Activated T-helper 17 cell treated with anti-CD3 and anti-CD28 coated beads, Interleukin-2, amount 50 U/mL, for 72 hours (primary cell): ENCODE data around the gene TC2N. TPM values are rescaled to one million over a fixed set of nuclear protein-coding genes. Genes with fewer than 3 reads are reported as not detected.
"Not testable (repeated sequence)": the region's sequence is repeated elsewhere in the genome, so short reads cannot be mapped to it uniquely, and the experiment has no call there.

ENCODE experiments used
- ATAC-seq: fragments of 150-1000 bp; cut with Tn5 transposase; replicated peaks from 2 replicates; pipeline ENCODE4 v1.10.0; 2021; ENCODE audit warnings: mild to moderate bottlenecking, moderate library complexity
- H3K27ac Mint-ChIP-seq: one replicate; pipeline ENCODE4 v1.8.0; 2022; ENCODE audit warnings: mixed read lengths
- H3K27me3 Mint-ChIP-seq: one replicate; pipeline ENCODE4 v1.8.0; 2022; ENCODE audit warnings: mixed read lengths
- H3K36me3 Mint-ChIP-seq: one replicate; pipeline ENCODE4 v1.8.0; 2022; ENCODE audit warnings: low read depth, mild to moderate bottlenecking, mixed read lengths
- H3K4me1 Mint-ChIP-seq: one replicate; pipeline ENCODE4 v1.8.0; 2022; ENCODE audit warnings: mixed read lengths
- H3K4me3 Mint-ChIP-seq: one replicate; pipeline ENCODE4 v1.8.0; 2022; ENCODE audit warnings: mild to moderate bottlenecking, mixed read lengths
- H3K9me3 Mint-ChIP-seq: one replicate; pipeline ENCODE4 v1.8.0; 2022; ENCODE audit warnings: mixed read lengths
- total RNA-seq, 2 donors: library from RNA; stranded (reverse); gene quantifications; one replicate each; pipeline ENCODE4 v1.2.3, GENCODE V29; 2022

Gene TC2N
- total RNA-seq, 2 donors from 2014 or later, result 39.2 to 81.2 TPM

DNA sequence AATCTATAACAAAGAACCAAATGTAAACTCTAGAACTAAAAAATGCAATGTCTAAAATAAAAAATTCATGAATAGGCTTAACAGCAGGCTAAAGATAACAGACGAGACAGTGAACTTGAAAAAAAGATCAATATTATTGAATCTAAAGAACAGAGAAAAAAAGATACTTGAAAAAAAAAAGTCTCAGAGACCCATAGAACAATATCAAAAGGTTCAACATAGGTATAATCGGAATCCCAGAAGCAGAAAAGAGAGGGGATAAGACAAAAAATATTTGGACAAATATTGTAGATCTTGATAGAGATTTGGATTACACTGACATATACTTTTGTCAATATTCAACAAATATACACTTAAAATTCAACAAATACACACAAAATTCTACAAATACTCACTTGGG, 56.6 kb downstream of the TC2N start:
- Mint-ChIP-seq H3K4me3 (no peak overlapping the region), H3K27ac (no peak overlapping the region), H3K9me3 (peaks cover 13% of the 10 kb centered on the region), H3K4me1 (peaks cover 24% of the 10 kb centered on the region), H3K27me3 (no peaks in the 10 kb centered on the region), H3K36me3 (peaks cover 89% of the 10 kb centered on the region)
- no peak for ATAC-seq

DNA sequence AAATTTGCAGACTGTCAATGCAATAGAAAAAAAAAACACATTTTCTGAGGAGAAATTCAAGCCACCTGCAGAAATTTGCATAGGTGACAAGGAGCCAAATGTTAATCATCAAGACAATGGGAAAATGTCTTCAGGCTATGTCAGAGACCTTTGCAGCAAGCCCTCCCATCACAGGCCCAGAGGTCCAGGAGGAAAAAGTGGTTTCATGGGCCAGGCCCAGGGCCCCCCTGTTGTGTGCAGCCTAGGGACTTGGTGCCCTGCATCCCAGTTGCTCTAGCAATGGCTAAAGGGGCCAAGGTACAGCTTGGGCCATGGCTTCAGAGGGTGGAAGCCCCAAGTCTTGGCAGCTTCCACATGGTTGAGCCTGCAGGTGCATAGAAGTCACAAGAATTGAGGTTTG, 60.6 kb downstream of the TC2N start:
- Mint-ChIP-seq H3K4me1 (peaks cover 10% of the 10 kb centered on the region), H3K9me3 (peaks cover 13% of the 10 kb centered on the region), H3K36me3 (peaks cover 85% of the 10 kb centered on the region), H3K27me3 (no peaks in the 10 kb centered on the region), H3K27ac (no peak overlapping the region), H3K4me3 (no peak overlapping the region)
- no peak for ATAC-seq

DNA sequence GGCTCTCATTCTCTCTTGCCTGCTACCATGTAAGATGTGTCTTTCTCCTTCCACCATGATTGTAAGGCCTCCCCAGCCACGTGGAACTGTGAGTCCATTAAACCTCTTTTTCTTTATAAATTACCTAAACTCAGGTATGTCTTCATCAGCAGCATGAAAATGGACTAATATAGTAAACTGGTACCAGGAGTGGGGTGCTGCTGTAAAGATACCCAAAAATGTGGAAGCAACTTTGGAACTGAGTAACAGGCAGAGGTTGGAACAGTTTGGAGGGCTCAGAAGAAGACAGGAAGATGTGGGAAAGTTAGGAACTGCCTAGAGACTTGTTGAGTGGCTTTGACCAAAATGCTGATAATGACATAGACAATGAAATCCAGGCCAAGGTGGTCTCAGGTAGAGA, 61.2 kb downstream of the TC2N start:
- Mint-ChIP-seq H3K27ac (peak overlapping the region; percentile 14), H3K9me3 (peaks cover 13% of the 10 kb centered on the region), H3K36me3 (peaks cover 85% of the 10 kb centered on the region)
- not testable (repeated sequence) for H3K27me3 Mint-ChIP-seq, H3K4me1 Mint-ChIP-seq, H3K4me3 Mint-ChIP-seq, ATAC-seq

DNA sequence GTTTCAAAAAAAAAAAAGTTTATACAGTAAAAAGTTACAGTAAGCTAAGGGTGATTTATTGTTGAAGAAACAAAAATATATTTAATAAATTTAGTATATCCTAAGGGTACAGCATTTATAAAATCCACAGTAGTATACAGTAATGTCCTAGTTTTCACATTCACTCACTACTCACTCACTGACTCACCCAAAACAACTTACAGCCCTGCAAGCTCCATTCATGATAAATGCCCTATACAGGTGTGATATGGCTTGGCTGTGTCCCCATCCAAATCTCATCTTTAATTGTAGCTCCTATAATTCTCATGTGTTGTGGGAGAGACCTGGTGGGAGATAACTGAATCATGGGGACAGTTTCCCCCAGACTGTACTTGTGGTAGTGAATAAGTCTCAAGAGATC, 61.7 kb downstream of the TC2N start:
- ATAC-seq, result peak; percentile 78
- Mint-ChIP-seq H3K4me3 (no peak overlapping the region), H3K4me1 (peaks cover 10% of the 10 kb centered on the region), H3K27me3 (no peaks in the 10 kb centered on the region), H3K27ac (peak overlapping the region; percentile 14), H3K36me3 (peaks cover 80% of the 10 kb centered on the region), H3K9me3 (peaks cover 13% of the 10 kb centered on the region)

DNA sequence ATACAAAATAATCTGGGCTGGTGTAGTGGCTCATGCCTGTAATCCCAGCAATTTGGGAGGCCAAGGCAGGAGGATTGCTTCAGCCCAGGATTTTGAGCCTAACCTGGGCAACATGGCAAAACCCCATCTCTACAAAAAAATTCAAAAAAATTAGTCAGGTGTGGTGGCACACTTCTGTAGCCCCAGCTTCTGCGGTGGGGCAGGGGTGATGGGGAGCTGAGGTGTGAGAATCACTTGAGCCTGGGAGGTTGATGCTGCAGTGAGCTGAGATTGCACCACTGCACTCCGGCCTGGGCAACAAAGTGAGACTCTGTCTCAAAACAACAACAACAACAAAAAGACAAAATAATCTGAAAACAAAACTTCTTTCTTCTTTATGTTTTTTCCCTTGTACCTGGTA, 66.0 kb downstream of the TC2N start:
- ATAC-seq, result no peak
- Mint-ChIP-seq H3K4me3 (no peak overlapping the region), H3K4me1 (peaks cover 15% of the 10 kb centered on the region), H3K27ac (no peak overlapping the region), H3K9me3 (peaks cover 6% of the 10 kb centered on the region), H3K27me3 (no peaks in the 10 kb centered on the region), H3K36me3 (peaks cover 59% of the 10 kb centered on the region)

DNA sequence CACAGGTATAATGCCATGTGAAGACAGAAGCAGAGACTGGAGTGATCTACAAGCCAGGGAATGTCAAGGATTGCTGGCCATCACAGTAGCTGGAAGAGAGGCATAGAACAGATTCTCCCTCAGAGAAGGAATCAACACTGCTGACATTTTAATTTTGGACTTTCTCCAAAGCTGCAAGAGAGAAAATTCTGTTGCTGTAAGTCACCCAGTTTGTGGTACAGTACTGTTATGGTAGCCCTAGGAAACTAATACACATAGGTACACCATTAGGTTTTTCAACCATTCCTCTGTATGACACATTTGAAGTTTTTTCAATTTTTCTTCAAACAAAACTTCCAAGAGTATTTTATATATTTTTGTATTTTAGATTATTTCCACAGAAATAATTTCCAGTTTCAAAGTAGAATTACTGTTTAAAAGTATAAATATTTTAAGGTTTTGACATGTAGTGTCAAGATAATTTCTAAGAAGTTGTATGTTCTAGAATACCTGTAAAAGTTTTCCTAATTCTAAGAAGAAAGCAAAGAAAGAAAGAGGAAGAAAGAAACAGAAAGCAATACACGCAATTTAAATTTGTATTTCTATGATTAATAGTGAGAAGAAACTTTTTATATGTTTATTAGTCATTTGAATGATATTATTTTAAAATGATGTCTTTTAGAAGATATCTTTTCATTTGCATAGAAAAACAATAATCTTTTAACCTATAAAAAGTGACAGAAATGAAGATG, 70.6 kb downstream of the TC2N start:
- H3K4me1 Mint-ChIP-seq, result peaks cover 18% of the 10 kb centered on the region
- no peak for ATAC-seq
- peak overlapping the region; percentile 20 for H3K4me3 Mint-ChIP-seq
- no peaks in the 10 kb centered on the region for H3K9me3 Mint-ChIP-seq
- H3K36me3 Mint-ChIP-seq, result peaks cover 73% of the 10 kb centered on the region
- peak overlapping the region; percentile 74 for H3K27ac Mint-ChIP-seq
- no peaks in the 10 kb centered on the region for H3K27me3 Mint-ChIP-seq

DNA sequence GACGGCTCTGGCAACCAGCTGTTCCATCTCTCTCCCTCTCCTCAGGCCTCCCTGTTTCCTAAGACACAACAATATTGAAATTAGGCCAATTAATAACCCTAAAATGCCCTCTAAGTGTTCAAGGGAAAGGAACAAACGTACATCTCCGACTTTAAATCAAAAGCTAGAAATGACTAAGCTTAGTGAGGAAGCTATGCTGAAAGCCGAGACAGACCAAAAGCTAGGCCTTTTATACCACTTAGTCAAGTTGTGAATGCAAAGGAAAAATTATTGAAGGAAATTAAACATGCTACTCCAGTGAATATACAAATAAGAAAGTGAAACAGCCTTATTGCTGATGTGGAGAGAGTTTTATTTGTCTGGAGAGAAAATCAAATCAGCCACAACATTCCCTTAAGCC, 73.6 kb downstream of the TC2N start:
- peaks cover 18% of the 10 kb centered on the region for H3K4me1 Mint-ChIP-seq
- H3K9me3 Mint-ChIP-seq, result no peaks in the 10 kb centered on the region
- ATAC-seq, result peak; percentile 54
- H3K36me3 Mint-ChIP-seq, result peaks cover 87% of the 10 kb centered on the region
- H3K27ac Mint-ChIP-seq, result peak overlapping the region; percentile 83
- no peaks in the 10 kb centered on the region for H3K27me3 Mint-ChIP-seq
- H3K4me3 Mint-ChIP-seq, result peak overlapping the region; percentile 68

DNA sequence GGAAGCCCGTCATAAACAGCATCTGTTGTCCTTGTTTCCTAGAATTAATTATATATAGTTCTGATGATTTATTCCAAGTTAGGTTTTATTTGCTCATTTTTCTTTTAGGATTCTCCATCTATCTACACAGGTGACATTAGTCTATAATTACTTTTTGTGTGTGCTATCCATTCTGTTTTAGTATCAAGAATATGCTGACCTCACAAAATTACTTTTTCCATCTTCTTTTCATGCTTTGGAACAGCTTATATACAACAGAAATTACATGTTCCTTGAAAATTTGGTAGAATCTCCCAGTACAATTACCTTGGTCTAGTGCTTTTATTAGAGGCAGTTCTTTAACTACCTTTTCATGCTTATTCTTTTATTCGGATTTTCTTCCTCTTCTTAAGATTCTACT, 81.1 kb downstream of the TC2N start:
- ATAC-seq, result no peak
- Mint-ChIP-seq H3K4me3 (no peak overlapping the region), H3K9me3 (no peaks in the 10 kb centered on the region), H3K36me3 (peaks cover 90% of the 10 kb centered on the region), H3K4me1 (no peaks in the 10 kb centered on the region), H3K27ac (no peak overlapping the region), H3K27me3 (no peaks in the 10 kb centered on the region)

DNA sequence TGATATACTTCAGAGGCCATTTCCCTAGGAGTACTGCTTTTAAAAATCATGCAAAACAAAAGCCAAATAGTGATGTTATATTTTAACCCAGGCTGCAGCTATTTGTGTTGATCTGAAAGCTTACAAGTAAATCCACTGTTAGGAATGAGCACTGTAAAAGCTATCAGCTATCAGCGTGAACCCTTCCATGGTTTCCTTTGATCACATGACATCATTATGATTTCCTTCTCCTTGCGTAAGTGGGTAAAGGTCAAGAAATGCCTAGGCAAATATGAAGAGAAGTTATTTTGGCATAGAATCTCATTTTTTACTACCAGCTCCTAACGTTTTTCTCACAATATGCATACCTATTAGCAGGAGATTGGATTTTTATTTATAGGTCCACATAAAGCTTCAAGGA, 86.9 kb downstream of the TC2N start:
- Mint-ChIP-seq H3K9me3 (no peaks in the 10 kb centered on the region), H3K27me3 (no peaks in the 10 kb centered on the region), H3K4me1 (no peaks in the 10 kb centered on the region), H3K36me3 (peaks cover 52% of the 10 kb centered on the region), H3K4me3 (no peak overlapping the region), H3K27ac (no peak overlapping the region)
- no peak for ATAC-seq

DNA sequence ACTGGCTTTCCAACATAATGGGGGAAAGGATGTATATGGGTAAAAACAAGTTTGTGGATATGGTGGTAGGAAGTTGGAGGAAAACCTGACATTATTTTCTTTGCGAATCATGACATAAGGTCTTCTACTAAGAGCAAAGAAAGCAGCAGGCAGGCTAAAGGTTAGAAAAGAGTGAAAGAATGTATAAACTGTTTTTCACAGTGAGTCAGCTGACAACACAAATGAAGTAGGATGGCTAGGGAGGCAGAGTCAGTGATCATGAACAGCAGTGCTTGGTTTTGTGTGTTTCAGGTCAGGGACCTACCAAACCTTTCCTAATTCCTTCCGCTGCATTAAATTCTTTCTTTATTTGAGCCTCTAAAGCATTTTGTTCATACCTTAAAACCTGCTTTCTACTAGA, 89.1 kb downstream of the TC2N start:
- H3K9me3 Mint-ChIP-seq, result no peaks in the 10 kb centered on the region
- no peaks in the 10 kb centered on the region for H3K4me1 Mint-ChIP-seq
- H3K27me3 Mint-ChIP-seq, result no peaks in the 10 kb centered on the region
- no peak overlapping the region for H3K27ac Mint-ChIP-seq
- no peak for ATAC-seq
- H3K36me3 Mint-ChIP-seq, result peaks cover 31% of the 10 kb centered on the region
- H3K4me3 Mint-ChIP-seq, result no peak overlapping the region

DNA sequence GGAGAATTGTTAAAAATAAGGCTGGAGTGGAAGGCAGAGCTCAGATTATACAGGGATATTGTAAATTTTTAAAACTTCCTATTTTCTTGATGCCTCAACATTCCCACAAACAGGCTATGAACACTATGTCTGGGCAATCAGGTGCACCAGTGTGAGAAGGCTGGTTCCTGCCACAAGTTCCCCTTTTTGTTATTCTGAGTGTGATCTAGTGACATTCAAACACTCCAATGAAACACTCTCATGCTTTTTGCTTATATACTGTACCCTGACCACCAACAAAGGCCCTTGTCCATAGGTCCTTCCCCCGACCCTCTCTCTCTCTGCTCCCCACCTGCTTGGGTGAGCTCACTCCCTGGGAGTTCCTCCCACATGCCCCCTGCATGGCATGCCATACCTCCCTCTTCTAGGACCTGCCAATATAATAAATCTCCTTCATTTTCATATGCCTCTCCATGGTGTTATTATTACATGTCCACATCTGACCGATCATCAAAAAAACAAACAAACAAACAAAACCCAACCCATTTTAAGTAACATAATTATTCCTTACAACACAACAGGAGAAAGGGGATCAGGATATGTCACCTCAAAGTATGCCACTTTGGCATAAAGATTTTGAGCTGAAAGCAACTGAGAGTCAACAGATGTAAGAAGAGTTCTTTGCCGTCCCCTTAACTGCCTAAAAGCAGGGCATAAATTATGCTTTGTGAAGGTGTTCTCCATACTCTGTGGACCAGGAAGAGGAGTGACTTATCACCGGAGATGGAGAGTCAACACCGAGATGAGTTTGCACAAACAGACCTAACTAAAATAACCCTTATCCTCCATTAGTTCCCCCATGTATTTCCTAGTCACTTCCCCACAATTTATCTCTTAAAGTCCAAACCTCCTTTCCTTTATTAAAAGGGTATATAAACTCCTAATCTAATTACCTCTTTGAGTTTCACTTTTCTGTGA, 92.9 kb downstream of the TC2N start:
- Mint-ChIP-seq H3K9me3 (no peaks in the 10 kb centered on the region), H3K27me3 (no peaks in the 10 kb centered on the region), H3K4me1 (no peaks in the 10 kb centered on the region), H3K36me3 (no peaks in the 10 kb centered on the region), H3K4me3 (no peak overlapping the region), H3K27ac (peak overlapping the region; percentile 69)
- no peak for ATAC-seq

DNA sequence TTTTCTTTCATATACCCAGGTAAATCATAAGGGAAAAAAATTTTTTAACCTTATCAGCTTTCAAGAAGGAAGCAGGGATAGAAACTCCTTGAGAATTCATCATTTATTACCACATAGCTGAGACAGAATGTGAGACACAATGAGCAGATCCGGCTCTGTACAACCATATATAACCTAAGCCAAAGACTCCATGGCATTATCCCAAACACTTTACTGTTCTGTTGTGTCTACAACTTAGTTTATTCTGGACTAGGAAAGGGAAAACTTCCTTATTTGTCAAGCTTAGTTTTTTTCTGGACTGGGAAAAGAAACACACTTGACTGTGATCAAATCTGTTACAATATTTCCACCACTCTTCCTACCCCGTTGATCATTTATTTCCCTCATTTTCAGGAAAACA, 97.2 kb downstream of the TC2N start:
- no peak for ATAC-seq
- peaks cover under 1% of the 10 kb centered on the region for H3K36me3 Mint-ChIP-seq
- H3K4me1 Mint-ChIP-seq, result no peaks in the 10 kb centered on the region
- no peak overlapping the region for H3K27ac Mint-ChIP-seq
- no peaks in the 10 kb centered on the region for H3K9me3 Mint-ChIP-seq
- H3K27me3 Mint-ChIP-seq, result no peaks in the 10 kb centered on the region
- no peak overlapping the region for H3K4me3 Mint-ChIP-seq

DNA sequence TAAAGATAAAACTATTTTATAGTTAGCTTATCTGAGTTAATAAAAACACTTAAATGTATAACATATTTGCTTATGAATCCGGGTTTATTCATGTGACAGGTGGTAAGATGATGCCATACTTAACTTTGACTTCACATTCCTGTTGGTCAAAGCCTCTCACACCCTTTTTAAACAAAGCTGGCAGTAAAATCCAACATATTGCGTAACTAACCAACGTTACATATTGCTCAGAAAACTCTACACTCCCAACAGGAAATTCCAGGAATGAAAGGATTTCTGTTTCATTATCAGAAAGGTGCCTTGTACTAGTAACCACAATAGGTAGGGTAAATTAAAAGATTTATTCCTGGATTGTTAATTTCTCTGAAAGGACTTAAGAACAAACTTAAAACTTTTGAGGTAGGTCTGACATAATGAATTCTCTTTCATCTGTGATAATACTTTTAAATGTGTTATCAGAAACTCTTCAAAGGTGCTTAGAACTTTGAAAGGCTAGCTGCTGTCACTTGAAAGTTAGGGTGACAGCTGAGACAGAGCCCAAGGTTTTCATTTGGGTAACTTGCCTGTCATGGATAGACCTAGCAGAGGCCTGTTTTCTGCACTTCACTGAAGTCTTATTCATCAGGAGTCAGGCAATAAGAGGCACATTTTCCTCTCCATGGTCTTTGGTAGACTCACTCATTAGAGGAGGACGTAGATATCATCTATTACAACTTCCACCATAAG, 111.6 kb downstream of the TC2N start:
- Mint-ChIP-seq H3K4me1 (no peaks in the 10 kb centered on the region), H3K27me3 (no peaks in the 10 kb centered on the region), H3K4me3 (no peak overlapping the region), H3K9me3 (no peaks in the 10 kb centered on the region), H3K27ac (no peak overlapping the region), H3K36me3 (peaks cover 19% of the 10 kb centered on the region)
- ATAC-seq, result no peak

DNA sequence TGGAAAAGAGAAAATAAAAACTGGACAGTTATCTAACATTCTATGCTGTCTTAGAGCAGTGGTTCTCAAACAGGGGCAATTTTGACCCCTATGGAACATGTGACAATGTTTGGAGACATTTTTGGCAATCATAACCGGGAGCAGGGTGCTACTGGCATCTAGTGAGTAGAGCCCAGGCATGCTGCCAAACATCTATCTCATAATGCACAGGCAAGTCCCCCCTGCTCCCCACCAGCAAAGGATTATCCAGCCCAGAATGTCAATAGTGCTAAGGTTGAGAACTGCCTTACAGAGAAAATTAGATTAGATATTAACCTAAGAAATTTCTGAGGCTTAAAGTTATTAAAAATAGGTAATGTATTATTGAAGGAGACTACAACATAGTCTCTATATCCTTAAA, 112.5 kb downstream of the TC2N start:
- H3K27me3 Mint-ChIP-seq, result no peaks in the 10 kb centered on the region
- H3K4me1 Mint-ChIP-seq, result no peaks in the 10 kb centered on the region
- peaks cover 10% of the 10 kb centered on the region for H3K36me3 Mint-ChIP-seq
- no peak for ATAC-seq
- no peak overlapping the region for H3K27ac Mint-ChIP-seq
- no peak overlapping the region for H3K4me3 Mint-ChIP-seq
- H3K9me3 Mint-ChIP-seq, result no peaks in the 10 kb centered on the region
